ENCODE data around the gene LRMDA.

DNA sequence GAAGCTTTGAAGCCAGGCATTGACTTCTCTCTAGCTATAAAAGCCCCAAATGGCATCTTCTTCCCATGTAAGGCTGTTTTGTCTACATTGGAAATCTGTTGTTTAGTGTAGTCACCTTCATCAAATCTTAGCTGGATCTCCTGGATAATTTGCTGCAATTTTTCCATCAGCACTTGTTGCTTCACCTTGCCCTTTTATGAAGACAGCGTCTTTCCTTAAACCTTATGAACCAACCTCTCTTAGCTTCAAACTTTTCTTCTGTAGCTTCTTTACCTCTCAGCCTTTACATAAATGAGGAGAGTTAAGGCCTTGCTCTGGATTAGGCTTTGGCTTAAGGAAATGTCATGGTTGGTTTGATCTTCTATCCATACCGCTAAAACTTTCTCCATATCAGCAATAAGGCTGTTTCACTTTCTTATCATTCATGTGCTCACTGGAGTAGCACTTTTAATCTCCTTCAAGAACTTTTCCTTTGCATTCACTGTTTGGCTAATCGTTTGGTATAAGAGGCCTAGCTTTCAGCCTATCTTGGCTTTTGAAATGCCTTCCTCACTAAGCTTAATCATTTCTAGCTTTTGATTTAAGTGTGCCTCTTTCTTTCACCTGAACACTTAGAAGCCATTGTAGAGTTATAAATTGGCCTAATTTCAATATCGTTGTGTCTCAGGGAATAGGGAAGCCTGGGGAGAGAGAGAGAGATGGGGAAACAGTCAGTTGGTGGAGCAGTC lies 803.2 kb downstream of the LRMDA start:
- no peak for TF ChIP-seq NR2F1 (conservative IDR thresholded peaks at IDR 0.05)
- TF ChIP-seq, protein P1, sequence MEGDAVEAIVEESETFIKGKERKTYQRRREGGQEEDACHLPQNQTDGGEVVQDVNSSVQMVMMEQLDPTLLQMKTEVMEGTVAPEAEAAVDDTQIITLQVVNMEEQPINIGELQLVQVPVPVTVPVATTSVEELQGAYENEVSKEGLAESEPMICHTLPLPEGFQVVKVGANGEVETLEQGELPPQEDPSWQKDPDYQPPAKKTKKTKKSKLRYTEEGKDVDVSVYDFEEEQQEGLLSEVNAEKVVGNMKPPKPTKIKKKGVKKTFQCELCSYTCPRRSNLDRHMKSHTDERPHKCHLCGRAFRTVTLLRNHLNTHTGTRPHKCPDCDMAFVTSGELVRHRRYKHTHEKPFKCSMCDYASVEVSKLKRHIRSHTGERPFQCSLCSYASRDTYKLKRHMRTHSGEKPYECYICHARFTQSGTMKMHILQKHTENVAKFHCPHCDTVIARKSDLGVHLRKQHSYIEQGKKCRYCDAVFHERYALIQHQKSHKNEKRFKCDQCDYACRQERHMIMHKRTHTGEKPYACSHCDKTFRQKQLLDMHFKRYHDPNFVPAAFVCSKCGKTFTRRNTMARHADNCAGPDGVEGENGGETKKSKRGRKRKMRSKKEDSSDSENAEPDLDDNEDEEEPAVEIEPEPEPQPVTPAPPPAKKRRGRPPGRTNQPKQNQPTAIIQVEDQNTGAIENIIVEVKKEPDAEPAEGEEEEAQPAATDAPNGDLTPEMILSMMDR (IDR thresholded peaks at IDR 0.05 in 2 of 3, conservative IDR thresholded peaks at IDR 0.05 in 1 of 3; ENCODE audit: control insufficient read depth in 2 of 3, extremely low read depth in 1 of 3, insufficient read depth in 1 of 3, low read depth in 3 of 3, low read length in 3 of 3): no peak
- no peak for TF ChIP-seq POLR2A (IDR thresholded peaks at IDR 0.05; ENCODE audit: low read depth, low read length)
- TF ChIP-seq, protein P2, sequence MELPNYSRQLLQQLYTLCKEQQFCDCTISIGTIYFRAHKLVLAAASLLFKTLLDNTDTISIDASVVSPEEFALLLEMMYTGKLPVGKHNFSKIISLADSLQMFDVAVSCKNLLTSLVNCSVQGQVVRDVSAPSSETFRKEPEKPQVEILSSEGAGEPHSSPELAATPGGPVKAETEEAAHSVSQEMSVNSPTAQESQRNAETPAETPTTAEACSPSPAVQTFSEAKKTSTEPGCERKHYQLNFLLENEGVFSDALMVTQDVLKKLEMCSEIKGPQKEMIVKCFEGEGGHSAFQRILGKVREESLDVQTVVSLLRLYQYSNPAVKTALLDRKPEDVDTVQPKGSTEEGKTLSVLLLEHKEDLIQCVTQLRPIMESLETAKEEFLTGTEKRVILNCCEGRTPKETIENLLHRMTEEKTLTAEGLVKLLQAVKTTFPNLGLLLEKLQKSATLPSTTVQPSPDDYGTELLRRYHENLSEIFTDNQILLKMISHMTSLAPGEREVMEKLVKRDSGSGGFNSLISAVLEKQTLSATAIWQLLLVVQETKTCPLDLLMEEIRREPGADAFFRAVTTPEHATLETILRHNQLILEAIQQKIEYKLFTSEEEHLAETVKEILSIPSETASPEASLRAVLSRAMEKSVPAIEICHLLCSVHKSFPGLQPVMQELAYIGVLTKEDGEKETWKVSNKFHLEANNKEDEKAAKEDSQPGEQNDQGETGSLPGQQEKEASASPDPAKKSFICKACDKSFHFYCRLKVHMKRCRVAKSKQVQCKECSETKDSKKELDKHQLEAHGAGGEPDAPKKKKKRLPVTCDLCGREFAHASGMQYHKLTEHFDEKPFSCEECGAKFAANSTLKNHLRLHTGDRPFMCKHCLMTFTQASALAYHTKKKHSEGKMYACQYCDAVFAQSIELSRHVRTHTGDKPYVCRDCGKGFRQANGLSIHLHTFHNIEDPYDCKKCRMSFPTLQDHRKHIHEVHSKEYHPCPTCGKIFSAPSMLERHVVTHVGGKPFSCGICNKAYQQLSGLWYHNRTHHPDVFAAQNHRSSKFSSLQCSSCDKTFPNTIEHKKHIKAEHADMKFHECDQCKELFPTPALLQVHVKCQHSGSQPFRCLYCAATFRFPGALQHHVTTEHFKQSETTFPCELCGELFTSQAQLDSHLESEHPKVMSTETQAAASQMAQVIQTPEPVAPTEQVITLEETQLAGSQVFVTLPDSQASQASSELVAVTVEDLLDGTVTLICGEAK (IDR thresholded peaks at IDR 0.05; ENCODE audit: borderline replicate concordance): no peak
- TF ChIP-seq CEBPB (IDR thresholded peaks at IDR 0.05; ENCODE audit: borderline replicate concordance in 1 of 2, low read depth in 2 of 2, low read length in 2 of 2): no peak
- no peak for TF ChIP-seq RFX5 (IDR thresholded peaks at IDR 0.05; ENCODE audit: low read depth, low read length)
- no peak for TF ChIP-seq POLR2AphosphoS5 (IDR thresholded peaks at IDR 0.05; ENCODE audit: low read length)
- TF ChIP-seq, protein P3, sequence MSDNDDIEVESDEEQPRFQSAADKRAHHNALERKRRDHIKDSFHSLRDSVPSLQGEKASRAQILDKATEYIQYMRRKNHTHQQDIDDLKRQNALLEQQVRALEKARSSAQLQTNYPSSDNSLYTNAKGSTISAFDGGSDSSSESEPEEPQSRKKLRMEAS (IDR thresholded peaks at IDR 0.05; ENCODE audit: low read depth, low read length): no peak

Measured in GM12878 (cell line).